Measurements from ENCODE around the gene RAP2C. TPM values are rescaled to one million over a fixed set of nuclear protein-coding genes. Genes with fewer than 3 reads are reported as not detected.

The RAP2C gene
- total and polyA plus RNA-seq, 2 experiments from 2014 or later, result 14.5 to 25.0 TPM

- TF ChIP-seq STAT1 (IDR thresholded peaks at IDR 0.05; ENCODE audit: unreplicated experiment), result no peak
- TF ChIP-seq ZNF331 (CRISPR knock-in tag; IDR thresholded peaks at IDR 0.05; ENCODE audit: low read depth), result no peak
- TF ChIP-seq EZH2 (IDR thresholded peaks at IDR 0.05; ENCODE audit: low read depth, unreplicated experiment), result no peak
- TF ChIP-seq NANOG (IDR thresholded peaks at IDR 0.05; ENCODE audit: borderline replicate concordance), result no peak
- TF ChIP-seq ZNF114 (CRISPR knock-in tag; IDR thresholded peaks at IDR 0.05), result no peak
- no peak for TF ChIP-seq REST (IDR thresholded peaks at IDR 0.05; ENCODE audit: unreplicated experiment)
- no peak for TF ChIP-seq EZH2phosphoT487 (IDR thresholded peaks at IDR 0.05; ENCODE audit: unreplicated experiment)
- TF ChIP-seq ETS1 (IDR thresholded peaks at IDR 0.05), result no peak
These were observed 31.1 kb downstream of the RAP2C start (continued) for GRCh38 chrX:132188175-132188574.

- H3K36me3 ChIP-seq (ENCODE audit: insufficient read depth), result no peaks in the 10 kb centered on the region
- no peaks in the 10 kb centered on the region for H3K79me2 ChIP-seq (replicated peaks; ENCODE audit: insufficient read depth)
- no peak overlapping the region for H3K27ac ChIP-seq (ENCODE audit: low read depth)
- H3K4me3 ChIP-seq, result no peak overlapping the region
- DNase-seq (ENCODE audit: low spot score), result no peak
- no peak overlapping the region for H3K27ac Mint-ChIP-seq
- no peaks in the 10 kb centered on the region for H3K27me3 Mint-ChIP-seq (ENCODE audit: insufficient read depth, low read depth, poor library complexity)
- H3K4me1 ChIP-seq (ENCODE audit: insufficient read depth), result no peaks in the 10 kb centered on the region
- H3K9me3 Mint-ChIP-seq, result no peaks in the 10 kb centered on the region; the same call in 1 of the 3 replicates
- no peak overlapping the region for H3K4me3 Mint-ChIP-seq
- H3K36me3 Mint-ChIP-seq (ENCODE audit: low read depth), result no peaks in the 10 kb centered on the region
- no peak overlapping the region for H3K4me2 ChIP-seq
- no peak for ATAC-seq
- H3K4me1 Mint-ChIP-seq, result peaks cover 5% of the 10 kb centered on the region; the same call in 2 of the 3 replicates
- no peaks in the 10 kb centered on the region for H3F3A ChIP-seq (replicated peaks; ENCODE audit: low read depth)
- no peaks in the 10 kb centered on the region for H4K20me1 ChIP-seq (replicated peaks; ENCODE audit: insufficient read depth)
- H3K27me3 ChIP-seq (ENCODE audit: insufficient read depth), result no peaks in the 10 kb centered on the region
- H2AFZ ChIP-seq, result no peak overlapping the region
- no peaks in the 10 kb centered on the region for H3K9me2 ChIP-seq (ENCODE audit: insufficient read depth)
- TF ChIP-seq ETS1 (IDR thresholded peaks at IDR 0.05) (no peak), REST (IDR thresholded peaks at IDR 0.05; ENCODE audit: unreplicated experiment) (no peak), ZNF331 (CRISPR knock-in tag; IDR thresholded peaks at IDR 0.05; ENCODE audit: low read depth) (no peak), JUNB (IDR thresholded peaks at IDR 0.05; ENCODE audit: unreplicated experiment) (no peak), STAT1 (IDR thresholded peaks at IDR 0.05; ENCODE audit: unreplicated experiment) (no peak), CTCF (conservative IDR thresholded peaks at IDR 0.05; ENCODE audit: low read depth in 2 of 2) (no peak)
These were observed 31.8 kb downstream of the RAP2C start for GRCh38 chrX:132187451-132187850.

Data from GM23338 (cell line).